ENCODE results near the gene BAHCC1. TPM values are rescaled to one million over a fixed set of nuclear protein-coding genes. Genes with fewer than 3 reads are reported as not detected.

BAHCC1 gene
- polyA plus RNA-seq, 1 donor from 2014 or later: 14.2 TPM

DNA sequence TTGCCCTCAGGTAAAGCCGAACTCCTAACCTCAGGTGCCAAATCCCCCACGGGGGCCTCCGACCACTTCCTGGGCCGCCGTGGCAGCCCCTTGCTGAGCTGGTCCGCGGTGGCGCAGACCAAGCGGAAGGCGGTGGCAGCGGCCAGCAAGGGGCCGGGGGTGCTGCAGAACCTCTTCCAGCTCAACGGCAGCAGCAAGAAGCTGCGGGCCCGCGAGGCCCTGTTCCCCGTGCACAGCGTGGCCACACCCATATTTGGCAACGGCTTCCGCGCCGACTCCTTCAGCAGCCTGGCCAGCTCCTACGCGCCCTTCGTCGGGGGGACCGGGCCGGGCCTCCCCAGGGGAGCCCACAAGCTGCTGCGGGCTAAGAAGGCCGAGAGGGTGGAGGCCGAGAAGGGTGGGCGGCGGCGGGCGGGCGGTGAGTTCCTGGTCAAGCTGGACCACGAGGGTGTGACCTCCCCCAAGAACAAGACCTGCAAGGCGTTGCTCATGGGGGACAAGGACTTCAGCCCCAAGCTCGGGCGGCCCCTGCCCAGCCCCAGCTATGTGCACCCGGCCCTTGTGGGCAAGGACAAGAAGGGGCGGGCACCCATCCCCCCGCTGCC, 65.7 kb downstream of the BAHCC1 start:
- Histone ChIP-seq H2AFZ (ENCODE audit: low read depth, low read length) (no peak overlapping the region), H3K9ac (ENCODE audit: low read length) (no peak overlapping the region), H4K20me1 (ENCODE audit: insufficient read depth) (no peaks in the 10 kb centered on the region), H3K36me3 (ENCODE audit: insufficient read depth, low read length) (no peaks in the 10 kb centered on the region), H3K79me2 (replicated peaks; ENCODE audit: insufficient read depth, low read length) (no peaks in the 10 kb centered on the region), H3K27me3 (ENCODE audit: insufficient read depth, low read depth, low read length) (no peaks in the 10 kb centered on the region), H3K9me3 (ENCODE audit: low read length) (no peaks in the 10 kb centered on the region), H3K9me2 (ENCODE audit: insufficient read depth, low read length) (no peaks in the 10 kb centered on the region), H3K27ac (ENCODE audit: low read length) (no peak overlapping the region), H3K4me2 (ENCODE audit: low read length) (no peak overlapping the region), H3F3A (ENCODE audit: insufficient read depth, low read length, poor library complexity, severe bottlenecking) (no peaks in the 10 kb centered on the region), H3K4me3 (ENCODE audit: low read length) (no peak overlapping the region)
- TF ChIP-seq EP300 (conservative IDR thresholded peaks at IDR 0.05; ENCODE audit: poor library complexity, severe bottlenecking): no peak
- TF ChIP-seq REST (IDR thresholded peaks at IDR 0.05; ENCODE audit: borderline replicate concordance): no peak
- TF ChIP-seq SMC3 (conservative IDR thresholded peaks at IDR 0.05; ENCODE audit: poor library complexity): no peak
- no peak for TF ChIP-seq TAF1 (IDR thresholded peaks at IDR 0.05; ENCODE audit: low read depth)
- TF ChIP-seq EZH2 (IDR thresholded peaks at IDR 0.05; ENCODE audit: borderline replicate concordance, insufficient read depth, low read length, poor library complexity, severe bottlenecking): no peak
- TF ChIP-seq MXI1 (conservative IDR thresholded peaks at IDR 0.05; ENCODE audit: poor library complexity, severe bottlenecking): no peak
- TF ChIP-seq CTCF (IDR thresholded peaks at IDR 0.05; ENCODE audit: poor library complexity, severe bottlenecking): no peak
- no peak for TF ChIP-seq RAD21 (conservative IDR thresholded peaks at IDR 0.05)
- no peak for TF ChIP-seq POLR2AphosphoS5 (IDR thresholded peaks at IDR 0.05)

- H3K9ac ChIP-seq (ENCODE audit: low read length): no peak overlapping the region
- H4K20me1 ChIP-seq (ENCODE audit: insufficient read depth): no peaks in the 10 kb centered on the region
- no peak overlapping the region for H2AFZ ChIP-seq (ENCODE audit: low read depth, low read length)
- no peaks in the 10 kb centered on the region for H3K9me3 ChIP-seq (ENCODE audit: low read length)
- H3K4me3 ChIP-seq (ENCODE audit: low read length): no peak overlapping the region
- H3F3A ChIP-seq (ENCODE audit: insufficient read depth, low read length, poor library complexity, severe bottlenecking): no peaks in the 10 kb centered on the region
- no peak overlapping the region for H3K4me2 ChIP-seq (ENCODE audit: low read length)
- H3K27me3 ChIP-seq (ENCODE audit: insufficient read depth, low read depth, low read length): no peaks in the 10 kb centered on the region
- H3K79me2 ChIP-seq (replicated peaks; ENCODE audit: insufficient read depth, low read length): no peaks in the 10 kb centered on the region
- TF ChIP-seq EZH2 (IDR thresholded peaks at IDR 0.05; ENCODE audit: borderline replicate concordance, insufficient read depth, low read length, poor library complexity, severe bottlenecking) (no peak), SMC3 (conservative IDR thresholded peaks at IDR 0.05; ENCODE audit: poor library complexity) (no peak), MXI1 (conservative IDR thresholded peaks at IDR 0.05; ENCODE audit: poor library complexity, severe bottlenecking) (no peak), EP300 (conservative IDR thresholded peaks at IDR 0.05; ENCODE audit: poor library complexity, severe bottlenecking) (no peak), REST (IDR thresholded peaks at IDR 0.05; ENCODE audit: borderline replicate concordance) (no peak), TAF1 (IDR thresholded peaks at IDR 0.05; ENCODE audit: low read depth) (no peak), CTCF (IDR thresholded peaks at IDR 0.05; ENCODE audit: poor library complexity, severe bottlenecking) (no peak), POLR2AphosphoS5 (IDR thresholded peaks at IDR 0.05) (no peak), RAD21 (conservative IDR thresholded peaks at IDR 0.05) (no peak)
- H3K9me2 ChIP-seq (ENCODE audit: insufficient read depth, low read length): no peaks in the 10 kb centered on the region
- no peak overlapping the region for H3K27ac ChIP-seq (ENCODE audit: low read length)
- no peaks in the 10 kb centered on the region for H3K36me3 ChIP-seq (ENCODE audit: insufficient read depth, low read length)
These were observed 66.6 kb downstream of the BAHCC1 start for GRCh38 chr17:81461607-81462500.
